Smooth muscle cell (in vitro differentiated cells): ENCODE results near the gene HDAC9. TPM values are rescaled to one million over a fixed set of nuclear protein-coding genes. Genes with fewer than 3 reads are reported as not detected.

ENCODE experiments used
- DNase-seq: peaks from one replicate; lab custom pipeline; 2025; ENCODE audit not compliant: unreplicated experiment; lab: John Stamatoyannopoulos, UW
- H2AFZ ChIP-seq: fragments of 200-600 bp; sonication (generic); 2 replicates; pipeline ENCODE4 v1.6.0; 2016; ENCODE audit warnings: antibody characterized with exemption, low read depth, mild to moderate bottlenecking
- H3F3A ChIP-seq: fragments of 200-600 bp; sonication (generic); 2 replicates; pipeline ENCODE4 v1.6.0; 2017; ENCODE audit warnings: antibody characterized with exemption, low read depth
- H3K27ac ChIP-seq: fragments of 200-600 bp; sonication (generic); 2 replicates; pipeline ENCODE4 v1.5.1; 2016; ENCODE audit warnings: low read depth, mild to moderate bottlenecking
- H3K27me3 ChIP-seq: fragments of 200-600 bp; sonication (generic); 2 replicates; pipeline ENCODE4 v1.6.1; 2016; ENCODE audit warnings: low read depth, mild to moderate bottlenecking
- H3K36me3 ChIP-seq: fragments of 200-600 bp; sonication (generic); 2 replicates; pipeline ENCODE4 v1.5.1; 2016; ENCODE audit warnings: low read depth
- H3K4me1 ChIP-seq: fragments of 200-600 bp; sonication (generic); 2 replicates; pipeline ENCODE4 v1.5.1; 2016; ENCODE audit warnings: low read depth
- H3K4me2 ChIP-seq: fragments of 200-600 bp; sonication (generic); 2 replicates; pipeline ENCODE4 v1.6.0; 2016; ENCODE audit warnings: mild to moderate bottlenecking
- H3K4me3 ChIP-seq: fragments of 200-600 bp; sonication (generic); 2 replicates; pipeline ENCODE4 v1.5.1; 2016; ENCODE audit warnings: mild to moderate bottlenecking
- H3K79me2 ChIP-seq: fragments of 200-600 bp; sonication (generic); 2 replicates; pipeline ENCODE4 v1.6.0; 2016; ENCODE audit warnings: low read depth, mild to moderate bottlenecking
- H3K9ac ChIP-seq: fragments of 200-600 bp; sonication (generic); 2 replicates; pipeline ENCODE4 v1.6.0; 2016; ENCODE audit warnings: low read depth
- H3K9me3 ChIP-seq: fragments of 200-600 bp; sonication (generic); replicated peaks from 2 replicates; pipeline ENCODE4 v1.5.1; 2016; ENCODE audit warnings: low read depth
- H4K20me1 ChIP-seq: fragments of 200-600 bp; sonication (generic); 2 replicates; pipeline ENCODE4 v1.6.0; 2016; ENCODE audit warnings: low read depth
- WGBS: methylation state at CpG from one replicate; pipeline ENCODE4 v1.1.7; 2016; ENCODE audit warnings: low lambda C conversion rate; 5-methylcytosine and 5-hydroxymethylcytosine counted together
- polyA plus RNA-seq: library from polyadenylated mRNA; unstranded; fragments of >200 nt; fragmentation: Nextera tagmentation; extraction: Ambion mirVana; gene quantifications from 2 replicates; pipeline ENCODE4 v1.2.1, GENCODE V29; 2016
- total RNA-seq: library from RNA; depleted of rRNA; stranded (reverse); fragments of >200 nt; gene quantifications from 2 replicates; pipeline ENCODE4 v1.2.3, GENCODE V29; 2014
- TF ChIP-seq, protein P1 (sequence below): fragments of 200-600 bp; sonication (generic); IDR thresholded peaks from 2 replicates; pipeline ENCODE4 v1.5.1; 2017; ENCODE audit warnings: borderline replicate concordance, mild to moderate bottlenecking, antibody characterized with exemption; ENCODE audit not compliant: insufficient read depth, poor library complexity, severe bottlenecking

The HDAC9 gene
- total and polyA plus RNA-seq, 2 experiments from 2014 or later: 2.2 to 7.1 TPM

DNA sequence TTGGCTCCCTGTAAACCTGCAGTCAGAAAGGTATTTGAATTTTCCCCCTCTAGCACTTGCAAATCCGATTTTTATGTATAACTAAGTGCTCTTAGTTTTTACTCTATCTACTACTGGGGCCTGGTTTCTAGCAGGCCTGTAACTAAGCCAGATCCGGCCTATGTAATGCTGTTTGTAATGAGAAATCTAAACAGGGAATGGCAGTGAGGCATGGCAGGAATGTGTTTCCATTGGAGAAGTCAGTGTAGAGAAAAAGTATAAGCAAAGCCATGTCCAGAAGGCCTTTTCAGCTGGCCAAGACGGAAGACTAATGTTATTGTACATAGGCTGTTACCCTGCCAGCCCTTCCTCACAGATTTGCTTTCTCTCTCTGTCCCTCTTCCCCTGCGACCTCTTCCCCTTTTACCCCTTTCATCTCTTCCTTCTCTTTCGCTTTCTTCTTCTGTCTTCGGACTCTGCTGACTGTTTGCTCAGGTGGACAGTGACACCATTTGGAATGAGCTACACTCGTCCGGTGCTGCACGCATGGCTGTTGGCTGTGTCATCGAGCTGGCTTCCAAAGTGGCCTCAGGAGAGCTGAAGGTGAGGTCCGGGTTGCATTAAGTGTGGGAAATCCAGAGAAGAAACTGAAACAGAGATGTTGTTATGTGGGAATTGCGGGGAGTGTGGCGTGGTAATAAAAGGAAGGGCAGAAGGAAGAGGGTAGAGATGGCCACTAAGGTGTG lies 297.5 kb downstream of the HDAC9 start:
- 74% methylated on average over 13 of the region's 13 CpGs for WGBS
- DNase-seq: no peak
- Histone ChIP-seq H3K4me3 (no peak overlapping the region), H2AFZ (peak overlapping the region; percentile 53), H3K27ac (peak overlapping the region; percentile 12), H3K9ac (no peak overlapping the region), H3K79me2 (no peaks in the 10 kb centered on the region), H4K20me1 (no peaks in the 10 kb centered on the region), H3K4me1 (no peaks in the 10 kb centered on the region), H3K27me3 (no peaks in the 10 kb centered on the region), H3K4me2 (peak overlapping the region; percentile 1), H3F3A (peaks cover 9% of the 10 kb centered on the region), H3K9me3 (no peaks in the 10 kb centered on the region), H3K36me3 (no peaks in the 10 kb centered on the region)
- TF ChIP-seq, protein P1, sequence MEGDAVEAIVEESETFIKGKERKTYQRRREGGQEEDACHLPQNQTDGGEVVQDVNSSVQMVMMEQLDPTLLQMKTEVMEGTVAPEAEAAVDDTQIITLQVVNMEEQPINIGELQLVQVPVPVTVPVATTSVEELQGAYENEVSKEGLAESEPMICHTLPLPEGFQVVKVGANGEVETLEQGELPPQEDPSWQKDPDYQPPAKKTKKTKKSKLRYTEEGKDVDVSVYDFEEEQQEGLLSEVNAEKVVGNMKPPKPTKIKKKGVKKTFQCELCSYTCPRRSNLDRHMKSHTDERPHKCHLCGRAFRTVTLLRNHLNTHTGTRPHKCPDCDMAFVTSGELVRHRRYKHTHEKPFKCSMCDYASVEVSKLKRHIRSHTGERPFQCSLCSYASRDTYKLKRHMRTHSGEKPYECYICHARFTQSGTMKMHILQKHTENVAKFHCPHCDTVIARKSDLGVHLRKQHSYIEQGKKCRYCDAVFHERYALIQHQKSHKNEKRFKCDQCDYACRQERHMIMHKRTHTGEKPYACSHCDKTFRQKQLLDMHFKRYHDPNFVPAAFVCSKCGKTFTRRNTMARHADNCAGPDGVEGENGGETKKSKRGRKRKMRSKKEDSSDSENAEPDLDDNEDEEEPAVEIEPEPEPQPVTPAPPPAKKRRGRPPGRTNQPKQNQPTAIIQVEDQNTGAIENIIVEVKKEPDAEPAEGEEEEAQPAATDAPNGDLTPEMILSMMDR: no peak

DNA sequence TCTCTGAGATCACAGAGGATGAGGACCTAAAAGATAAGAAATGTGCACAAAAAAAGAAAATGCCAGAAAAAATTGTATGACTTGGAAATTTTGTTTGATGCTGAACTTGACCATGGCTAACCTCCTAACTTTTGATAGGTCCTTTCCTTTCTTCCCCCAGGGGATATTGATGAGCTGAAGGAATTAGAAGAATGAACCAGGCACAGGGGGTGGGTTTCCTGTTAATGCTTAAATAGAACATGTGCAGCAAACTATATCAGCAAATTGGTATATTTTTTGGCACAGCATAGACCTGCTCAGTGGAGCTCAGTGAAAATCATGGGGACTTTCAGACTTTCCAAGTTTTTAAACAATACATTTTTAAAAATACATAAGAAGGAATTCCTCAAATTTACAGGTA lies 300.7 kb downstream of the HDAC9 start:
- no peak overlapping the region for H3K4me2 ChIP-seq
- H3K36me3 ChIP-seq: no peaks in the 10 kb centered on the region
- no peaks in the 10 kb centered on the region for H3K4me1 ChIP-seq
- no peak overlapping the region for H3K27ac ChIP-seq
- H3K27me3 ChIP-seq: no peaks in the 10 kb centered on the region
- H3F3A ChIP-seq: peaks cover 9% of the 10 kb centered on the region
- no peaks in the 10 kb centered on the region for H4K20me1 ChIP-seq
- H3K79me2 ChIP-seq: no peaks in the 10 kb centered on the region
- TF ChIP-seq, protein P1: no peak
- no peaks in the 10 kb centered on the region for H3K9me3 ChIP-seq
- H3K4me3 ChIP-seq: no peak overlapping the region
- no peak overlapping the region for H3K9ac ChIP-seq
- no peak for DNase-seq
- no peak overlapping the region for H2AFZ ChIP-seq

DNA sequence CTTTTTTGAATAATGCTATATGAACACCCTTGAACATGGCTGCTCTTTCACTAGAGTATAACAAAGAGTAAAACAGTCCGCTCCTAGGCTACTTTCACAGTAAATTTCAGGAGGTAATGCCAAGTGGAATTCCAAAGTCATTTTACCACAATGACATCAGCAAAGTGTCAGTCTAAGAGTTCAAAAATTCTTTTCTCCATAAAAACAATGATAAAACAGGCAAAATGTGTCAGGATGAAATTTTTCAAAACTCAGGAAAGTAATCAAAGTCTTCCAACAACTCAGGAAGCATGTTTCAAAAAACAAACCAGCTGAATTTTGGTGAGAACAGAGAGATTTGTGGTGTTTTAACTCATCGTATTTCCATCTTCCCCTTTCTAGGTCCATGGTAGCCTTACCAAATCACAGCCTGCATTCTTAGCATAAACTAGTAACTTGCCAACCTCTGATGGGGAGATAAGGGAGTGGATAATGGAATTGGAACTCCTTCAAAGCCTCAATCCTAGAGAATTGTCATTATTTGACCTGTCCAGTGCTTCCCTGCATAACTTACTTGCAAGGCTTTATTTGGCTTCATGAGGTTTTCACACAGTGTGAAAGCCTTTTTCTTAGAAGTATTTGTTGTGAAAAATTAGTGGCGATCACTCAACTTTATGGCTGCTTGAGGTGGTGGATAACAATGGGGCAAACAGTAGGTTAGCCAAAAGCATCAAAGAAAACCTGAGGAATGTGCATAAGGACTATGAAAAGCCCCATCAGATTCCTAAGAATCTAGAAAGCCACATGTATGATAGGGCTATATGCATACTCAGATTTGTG lies 302.7 kb downstream of the HDAC9 start:
- H3K4me1 ChIP-seq: no peaks in the 10 kb centered on the region
- no peaks in the 10 kb centered on the region for H3K27me3 ChIP-seq
- H3K9me3 ChIP-seq: no peaks in the 10 kb centered on the region
- H3F3A ChIP-seq: peaks cover under 1% of the 10 kb centered on the region
- H3K36me3 ChIP-seq: no peaks in the 10 kb centered on the region
- no peak for DNase-seq
- H3K9ac ChIP-seq: no peak overlapping the region
- H2AFZ ChIP-seq: no peak overlapping the region
- no peaks in the 10 kb centered on the region for H3K79me2 ChIP-seq
- H3K4me3 ChIP-seq: no peak overlapping the region
- no peak overlapping the region for H3K4me2 ChIP-seq
- H4K20me1 ChIP-seq: no peaks in the 10 kb centered on the region
- H3K27ac ChIP-seq: no peak overlapping the region
- TF ChIP-seq, protein P1: no peak
- WGBS: 75% methylated on average over 3 of the region's 3 CpGs
